ENCODE measurements around the gene ALG6. TPM values are rescaled to one million over a fixed set of nuclear protein-coding genes. Genes with fewer than 3 reads are reported as not detected.

The ALG6 gene
- total and polyA plus RNA-seq, 2 of the 13 experiments (the other 11 are each of a cell fraction or from before 2014, with no cell fraction given), result 6.8 to 8.1 TPM

DNA sequence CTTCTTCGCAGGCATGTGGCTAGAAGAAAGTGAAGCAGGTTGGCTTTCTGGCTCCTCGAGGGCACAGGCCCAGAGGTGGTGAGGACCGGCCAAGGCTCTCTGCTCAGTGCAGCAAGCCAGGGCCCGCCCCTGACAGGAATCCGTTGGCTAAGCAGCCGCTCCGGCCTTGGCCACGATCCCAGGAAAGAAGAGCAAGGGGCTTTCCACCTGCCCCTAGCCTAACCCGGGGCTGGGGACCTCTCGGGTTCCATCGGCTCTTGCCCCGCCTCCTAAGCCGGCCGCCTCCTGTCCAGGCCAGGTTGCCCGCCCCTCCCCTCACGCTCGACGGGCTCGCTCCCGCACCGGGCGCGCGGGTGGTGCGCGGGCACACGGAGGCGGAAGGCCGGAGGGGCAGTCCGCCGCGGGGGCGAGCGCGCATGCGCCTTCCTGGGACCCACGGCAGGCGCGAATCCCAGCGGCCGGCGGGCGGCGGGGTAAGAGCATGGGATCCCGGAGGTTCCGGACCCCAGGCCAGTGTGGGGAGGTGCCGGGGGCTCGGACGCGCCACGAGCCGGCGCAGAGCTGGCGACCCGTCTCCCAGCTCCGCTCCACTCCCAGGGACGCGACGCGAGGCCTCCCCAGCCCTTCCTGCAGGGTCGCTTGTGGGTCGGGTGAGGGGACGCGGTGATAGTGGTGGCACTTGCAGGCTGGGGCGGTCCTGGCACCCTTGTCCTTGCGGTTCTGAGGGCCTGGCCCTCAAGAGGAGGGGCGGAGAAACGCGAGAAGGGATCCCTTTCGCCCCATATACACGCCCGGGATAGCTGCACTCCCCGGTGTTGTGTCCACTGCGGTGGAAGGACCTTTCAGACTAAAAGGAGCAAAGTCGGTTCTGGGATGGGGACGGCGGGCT, at the start of gene ALG6 (continued):
- TF ChIP-seq TGIF2 (CRISPR knock-in tag; IDR thresholded peaks at IDR 0.05), result no peak
- TF ChIP-seq, protein P1, sequence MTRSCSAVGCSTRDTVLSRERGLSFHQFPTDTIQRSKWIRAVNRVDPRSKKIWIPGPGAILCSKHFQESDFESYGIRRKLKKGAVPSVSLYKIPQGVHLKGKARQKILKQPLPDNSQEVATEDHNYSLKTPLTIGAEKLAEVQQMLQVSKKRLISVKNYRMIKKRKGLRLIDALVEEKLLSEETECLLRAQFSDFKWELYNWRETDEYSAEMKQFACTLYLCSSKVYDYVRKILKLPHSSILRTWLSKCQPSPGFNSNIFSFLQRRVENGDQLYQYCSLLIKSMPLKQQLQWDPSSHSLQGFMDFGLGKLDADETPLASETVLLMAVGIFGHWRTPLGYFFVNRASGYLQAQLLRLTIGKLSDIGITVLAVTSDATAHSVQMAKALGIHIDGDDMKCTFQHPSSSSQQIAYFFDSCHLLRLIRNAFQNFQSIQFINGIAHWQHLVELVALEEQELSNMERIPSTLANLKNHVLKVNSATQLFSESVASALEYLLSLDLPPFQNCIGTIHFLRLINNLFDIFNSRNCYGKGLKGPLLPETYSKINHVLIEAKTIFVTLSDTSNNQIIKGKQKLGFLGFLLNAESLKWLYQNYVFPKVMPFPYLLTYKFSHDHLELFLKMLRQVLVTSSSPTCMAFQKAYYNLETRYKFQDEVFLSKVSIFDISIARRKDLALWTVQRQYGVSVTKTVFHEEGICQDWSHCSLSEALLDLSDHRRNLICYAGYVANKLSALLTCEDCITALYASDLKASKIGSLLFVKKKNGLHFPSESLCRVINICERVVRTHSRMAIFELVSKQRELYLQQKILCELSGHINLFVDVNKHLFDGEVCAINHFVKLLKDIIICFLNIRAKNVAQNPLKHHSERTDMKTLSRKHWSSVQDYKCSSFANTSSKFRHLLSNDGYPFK (CRISPR knock-in tag; IDR thresholded peaks at IDR 0.05; ENCODE audit: borderline replicate concordance), result 0 out of 2 replicates have a peak, but pooled peaks have one; percentile 23
- no peak for TF ChIP-seq GTF2F1 (IDR thresholded peaks at IDR 0.05; ENCODE audit: low read length)
- no peak for TF ChIP-seq ZC3H13 (CRISPR knock-in tag; IDR thresholded peaks at IDR 0.05)
- TF ChIP-seq MYC (CRISPR knock-in tag; IDR thresholded peaks at IDR 0.05; ENCODE audit: borderline replicate concordance), result peak; percentile 88
- TF ChIP-seq, protein P2, sequence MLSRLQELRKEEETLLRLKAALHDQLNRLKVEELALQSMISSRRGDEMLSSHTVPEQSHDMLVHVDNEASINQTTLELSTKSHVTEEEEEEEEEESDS (CRISPR knock-in tag; IDR thresholded peaks at IDR 0.05; ENCODE audit: borderline replicate concordance), result no peak
- no peak for TF ChIP-seq ZNF260 (CRISPR knock-in tag; IDR thresholded peaks at IDR 0.05; ENCODE audit: borderline replicate concordance, low read depth)
- TF ChIP-seq ZNF614 (CRISPR knock-in tag; IDR thresholded peaks at IDR 0.05; ENCODE audit: borderline replicate concordance), result no peak
- peak; percentile 42 for TF ChIP-seq TAF15 (IDR thresholded peaks at IDR 0.05; ENCODE audit: low read depth, low read length, poor library complexity, severe bottlenecking)
- TF ChIP-seq POLR2AphosphoS5 (IDR thresholded peaks at IDR 0.05; ENCODE audit: low read depth, low read length), result peak; percentile 78
- peak; percentile 67; the same call in 1 of the 2 replicates for TF ChIP-seq KDM5B (CRISPR knock-in tag; IDR thresholded peaks at IDR 0.05; ENCODE audit: borderline replicate concordance)
- TF ChIP-seq ETV6 (CRISPR knock-in tag; conservative IDR thresholded peaks at IDR 0.05), result peak; percentile 34; the same call in 1 of the 2 replicates
- TF ChIP-seq POLR2AphosphoS2 (IDR thresholded peaks at IDR 0.05; ENCODE audit: low read depth, low read length), result no peak
- peak; percentile 75; the same call in 1 of the 2 replicates for TF ChIP-seq AHR (CRISPR knock-in tag; IDR thresholded peaks at IDR 0.05)
- TF ChIP-seq HOXA3 (CRISPR knock-in tag; IDR thresholded peaks at IDR 0.05), result peak; percentile 68; the same call in 1 of the 2 replicates
- TF ChIP-seq ZNF749 (CRISPR knock-in tag; IDR thresholded peaks at IDR 0.05; ENCODE audit: borderline replicate concordance), result peak; percentile 81
- 0 out of 2 replicates have a peak, but pooled peaks have one; percentile 33 for TF ChIP-seq ZNF468 (CRISPR knock-in tag; IDR thresholded peaks at IDR 0.05)
- TF ChIP-seq RARG (CRISPR knock-in tag; IDR thresholded peaks at IDR 0.05; ENCODE audit: low read depth), result no peak
- 0 out of 2 replicates have a peak, but pooled peaks have one; percentile 39 for TF ChIP-seq GATAD1 (CRISPR knock-in tag; IDR thresholded peaks at IDR 0.05)
- TF ChIP-seq HOXA7 (CRISPR knock-in tag; IDR thresholded peaks at IDR 0.05), result no peak
- TF ChIP-seq, protein P3, sequence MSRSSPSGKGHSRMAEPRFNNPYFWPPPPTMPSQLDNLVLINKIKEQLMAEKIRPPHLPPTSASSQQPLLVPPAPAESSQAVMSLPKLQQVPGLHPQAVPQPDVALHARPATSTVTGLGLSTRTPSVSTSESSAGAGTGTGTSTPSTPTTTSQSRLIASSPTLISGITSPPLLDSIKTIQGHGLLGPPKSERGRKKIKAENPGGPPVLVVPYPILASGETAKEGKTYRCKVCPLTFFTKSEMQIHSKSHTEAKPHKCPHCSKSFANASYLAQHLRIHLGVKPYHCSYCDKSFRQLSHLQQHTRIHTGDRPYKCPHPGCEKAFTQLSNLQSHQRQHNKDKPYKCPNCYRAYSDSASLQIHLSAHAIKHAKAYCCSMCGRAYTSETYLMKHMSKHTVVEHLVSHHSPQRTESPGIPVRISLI (CRISPR knock-in tag; IDR thresholded peaks at IDR 0.05; ENCODE audit: borderline replicate concordance), result no peak
- TF ChIP-seq ZBTB20 (CRISPR knock-in tag; IDR thresholded peaks at IDR 0.05; ENCODE audit: borderline replicate concordance, low read depth), result no peak; the same call in 1 of the 2 replicates
- no peak for TF ChIP-seq AGO1 (IDR thresholded peaks at IDR 0.05; ENCODE audit: low read depth, low read length, poor library complexity, severe bottlenecking)
- no peak for TF ChIP-seq ZFP62 (CRISPR knock-in tag; IDR thresholded peaks at IDR 0.05)
- TF ChIP-seq ZNF10 (CRISPR knock-in tag; IDR thresholded peaks at IDR 0.05; ENCODE audit: borderline replicate concordance, low read depth), result no peak
- TF ChIP-seq SP1 (IDR thresholded peaks at IDR 0.05), result no peak
- TF ChIP-seq SP1 (CRISPR knock-in tag; IDR thresholded peaks at IDR 0.05), result peak; percentile 63
